HG03442 (cell line): ENCODE results near the gene FBXW12.

ENCODE experiments used
- ATAC-seq: cut with Tn5 transposase; IDR thresholded peaks from one replicate; pipeline ENCODE4 v1.9.1; 2021; ENCODE audit warnings: mild to moderate bottlenecking, moderate library complexity; ENCODE audit not compliant: unreplicated experiment

The FBXW12 gene

DNA sequence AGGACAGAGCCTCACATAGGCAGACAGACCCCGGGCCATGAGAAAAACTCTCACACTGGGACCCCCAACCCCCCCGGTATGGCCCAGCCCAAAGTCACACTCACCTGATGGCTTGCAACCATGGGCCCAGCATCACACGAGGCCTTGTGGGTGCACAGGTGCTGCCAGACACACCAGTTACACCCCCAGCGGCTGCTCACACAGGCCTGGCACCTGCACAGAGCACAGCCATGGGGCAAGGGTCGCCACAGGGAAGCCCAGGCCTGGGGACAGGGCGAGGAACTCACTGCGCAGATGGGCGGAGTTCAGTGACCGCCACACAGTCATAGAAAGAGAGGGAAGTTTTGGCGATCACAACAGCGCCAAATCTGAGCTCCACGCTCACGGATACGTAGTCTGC lies 48.5 kb downstream of the FBXW12 start:
- ATAC-seq: no peak

DNA sequence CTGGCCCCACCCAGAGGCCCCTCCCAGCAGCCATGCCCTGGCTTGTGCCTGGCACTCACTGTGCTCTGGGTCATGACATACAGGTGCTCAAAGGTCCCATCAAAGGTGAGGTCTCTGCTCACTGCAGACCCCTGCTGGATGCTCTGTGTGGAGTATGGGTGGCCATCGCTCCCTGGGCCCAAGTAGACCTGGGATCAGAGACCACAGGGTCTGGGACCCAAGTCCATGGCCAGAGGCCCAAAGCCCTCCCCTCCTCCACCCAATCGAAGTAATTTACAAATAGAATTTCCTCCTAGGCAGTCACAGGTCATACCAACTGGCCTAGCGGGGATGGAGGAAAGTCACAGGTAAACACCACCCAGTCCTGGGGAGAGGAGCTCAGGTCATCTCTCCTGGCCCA lies 50.3 kb downstream of the FBXW12 start:
- no peak for ATAC-seq

DNA sequence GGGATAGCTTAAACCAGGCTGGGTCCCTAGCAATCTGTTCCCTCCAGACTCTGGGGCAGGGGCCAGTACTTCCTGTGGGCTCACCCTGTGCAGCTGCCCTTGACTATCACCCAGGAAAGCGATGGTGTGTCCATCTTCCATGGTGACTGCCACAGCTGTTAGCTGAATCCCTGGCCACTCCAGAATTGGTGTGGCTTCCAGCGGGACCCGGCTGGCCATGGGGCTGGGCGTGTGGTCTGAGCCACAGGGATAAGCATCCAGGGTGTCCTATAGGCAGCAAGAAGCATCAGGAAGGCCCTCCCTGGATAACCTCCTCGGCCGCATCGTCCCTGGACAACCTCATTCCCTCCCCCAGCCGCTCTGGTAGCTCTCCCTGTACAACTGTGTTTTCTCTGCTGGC lies 50.7 kb downstream of the FBXW12 start:
- ATAC-seq: no peak

DNA sequence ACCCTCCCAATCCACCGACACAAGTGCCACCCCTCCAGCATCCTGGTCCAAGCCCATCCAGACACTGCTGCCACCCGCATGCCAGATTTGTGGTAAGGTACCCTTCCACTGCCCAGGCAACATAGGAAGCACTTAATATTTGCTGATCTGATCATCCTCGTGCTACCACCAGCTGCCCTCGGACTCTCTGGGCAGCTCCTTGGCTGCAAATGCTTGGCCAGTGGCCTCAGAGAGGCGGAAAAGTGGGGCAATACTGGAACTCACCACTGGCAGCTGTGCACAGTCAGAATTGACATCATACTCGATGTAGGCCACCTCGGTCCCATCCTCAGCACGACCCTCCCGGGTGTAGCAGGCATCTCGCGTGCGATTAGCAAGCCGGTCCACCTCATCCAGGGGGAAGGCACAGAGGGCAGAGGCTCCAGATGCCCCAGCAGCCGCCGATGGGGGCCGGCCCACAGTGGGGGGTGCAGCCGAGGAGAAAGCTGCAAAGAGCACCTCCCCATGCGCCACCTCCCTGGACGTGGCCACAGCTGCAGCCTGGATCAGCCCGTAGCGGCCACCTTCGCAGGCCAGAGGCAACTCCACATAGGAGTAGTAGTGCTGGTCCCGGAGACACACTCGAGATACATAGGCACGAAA lies 51.3 kb downstream of the FBXW12 start:
- ATAC-seq: no peak

DNA sequence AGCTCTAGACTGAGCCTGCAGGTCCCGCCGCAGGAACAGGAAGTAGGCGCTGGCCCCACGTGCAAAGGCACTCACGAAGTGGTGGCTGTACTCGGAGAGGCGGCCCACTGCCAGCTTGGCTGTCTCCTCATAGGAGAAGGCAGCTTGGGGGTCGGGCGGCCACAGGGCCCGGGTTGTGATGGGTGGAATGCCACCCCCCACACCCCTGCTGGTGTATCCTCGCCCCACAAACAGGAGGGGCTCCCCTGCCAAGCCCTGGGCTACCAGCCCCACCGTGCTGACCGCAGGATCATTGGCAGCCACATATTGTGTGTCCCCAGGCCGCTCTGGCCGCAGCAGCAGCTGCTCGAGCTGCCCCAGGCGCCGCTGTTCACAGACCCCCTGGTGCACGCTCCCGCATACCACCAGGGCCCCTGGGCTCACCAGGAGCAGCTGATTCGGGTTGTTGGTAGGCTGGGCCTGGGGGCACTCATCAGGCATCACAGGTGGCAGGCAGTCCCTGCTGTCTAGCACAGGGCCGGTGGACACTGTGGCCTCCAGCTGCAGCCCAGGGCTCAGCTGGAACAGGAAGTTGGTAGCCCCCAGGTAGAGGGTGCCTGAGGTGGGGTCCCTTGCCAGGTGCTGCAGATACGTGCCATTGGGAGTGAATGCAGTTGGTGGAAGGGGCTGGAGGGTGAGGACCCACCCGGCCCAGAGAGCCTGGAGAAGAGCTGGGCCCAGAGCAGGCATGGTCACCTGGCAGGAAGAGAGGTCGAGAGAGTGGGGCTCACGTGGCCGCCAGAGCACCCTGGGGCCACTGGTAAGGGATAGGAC lies 52.1 kb downstream of the FBXW12 start:
- ATAC-seq: no peak

DNA sequence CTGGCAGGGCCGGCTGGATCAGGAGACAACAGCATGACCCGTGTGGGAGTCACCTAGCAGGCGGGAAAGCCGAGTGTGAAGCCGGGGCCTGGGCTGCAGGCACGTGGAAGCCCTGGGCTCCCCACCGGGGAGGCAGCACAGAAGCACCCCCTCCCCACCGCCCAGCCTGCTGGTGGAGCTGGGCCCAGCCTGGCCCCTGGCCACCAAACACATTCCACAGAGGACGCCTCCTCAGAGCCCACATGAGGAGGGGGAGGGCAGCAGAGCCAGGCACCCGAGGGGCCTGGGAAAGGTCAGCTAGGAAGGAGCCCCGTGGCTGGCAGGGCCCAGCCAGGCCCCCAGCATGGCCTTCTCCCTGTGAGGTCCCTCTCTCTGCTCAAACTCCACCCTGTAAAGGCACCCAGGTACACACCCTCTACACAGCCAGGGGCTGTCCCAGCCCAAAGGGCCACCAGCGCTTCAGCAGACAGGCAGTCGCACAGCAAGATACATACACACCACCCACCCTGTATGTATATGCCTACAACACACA lies 53.3 kb downstream of the FBXW12 start:
- no peak for ATAC-seq

DNA sequence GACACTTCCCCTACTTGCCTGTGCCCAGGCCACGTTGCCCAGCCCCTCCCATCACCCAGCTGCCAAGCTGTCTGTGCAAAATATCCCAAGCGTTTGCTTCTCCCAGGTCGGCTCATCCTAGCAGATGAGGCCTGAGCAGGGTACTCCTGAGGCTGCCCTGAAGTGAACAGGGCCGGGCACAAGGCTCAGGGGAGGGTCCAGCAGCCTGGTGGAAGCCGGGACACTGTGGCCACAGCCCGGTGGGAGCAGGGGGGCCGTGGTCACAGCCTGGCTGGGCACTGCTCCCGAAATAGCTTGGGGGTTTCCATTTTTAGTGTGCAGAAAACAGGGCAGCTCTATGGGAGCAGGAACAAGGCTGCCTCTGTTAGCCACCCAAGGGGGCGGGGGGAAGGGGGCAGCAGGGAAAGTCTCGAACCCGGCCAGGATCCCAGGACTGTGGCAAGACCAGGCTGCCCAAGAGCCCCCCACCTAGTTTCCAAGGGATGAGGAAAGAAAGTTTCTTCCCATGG lies 54.4 kb downstream of the FBXW12 start:
- no peak for ATAC-seq

DNA sequence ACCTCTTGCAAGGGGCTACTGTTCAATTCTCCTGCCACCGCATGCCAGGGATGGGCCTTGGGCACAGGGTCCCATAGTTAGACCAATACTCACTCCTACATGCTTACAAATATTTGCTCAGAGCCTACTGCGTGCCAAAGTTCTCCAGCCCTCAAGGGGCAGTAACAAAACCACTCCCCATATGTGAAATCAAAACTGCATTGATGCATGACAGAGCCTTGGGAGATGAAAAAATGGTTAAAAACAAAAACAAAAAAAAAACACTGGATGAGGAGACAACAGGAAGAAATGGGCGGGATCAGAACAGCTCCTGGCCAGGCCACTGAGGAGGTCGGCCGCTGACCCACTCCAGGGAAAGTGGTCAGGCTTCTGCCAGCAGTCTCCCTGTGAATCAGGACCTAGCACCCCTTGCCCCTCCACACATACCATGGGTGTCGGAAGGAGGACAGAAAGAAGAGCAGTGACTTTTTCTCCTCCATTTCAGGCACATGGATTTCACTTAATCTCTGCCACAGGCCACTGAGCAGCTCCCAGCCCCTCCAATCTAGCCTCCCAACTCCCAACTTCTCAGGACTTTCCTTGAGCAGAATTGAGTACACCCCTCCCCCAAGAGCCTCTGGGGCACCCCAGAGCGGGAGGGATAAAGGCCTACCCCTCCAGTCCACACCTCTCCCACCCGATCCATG lies 55.1 kb downstream of the FBXW12 start:
- no peak for ATAC-seq

DNA sequence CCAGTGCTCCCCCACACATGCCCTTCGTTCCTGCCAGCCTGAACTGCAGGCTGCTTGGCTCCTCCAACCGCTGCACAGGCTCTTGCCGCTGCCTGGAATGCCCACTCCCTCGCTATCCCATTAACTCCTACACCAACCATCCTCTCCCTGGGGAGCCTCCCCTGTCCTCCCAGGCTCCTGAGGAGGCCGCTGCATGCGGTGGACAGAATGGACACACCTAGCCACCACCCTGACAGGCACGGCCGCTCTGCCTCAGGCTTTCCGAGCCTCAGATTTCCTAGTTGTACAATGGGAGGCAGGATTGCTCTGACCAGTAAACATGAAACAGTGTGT lies 55.6 kb downstream of the FBXW12 start:
- no peak for ATAC-seq

DNA sequence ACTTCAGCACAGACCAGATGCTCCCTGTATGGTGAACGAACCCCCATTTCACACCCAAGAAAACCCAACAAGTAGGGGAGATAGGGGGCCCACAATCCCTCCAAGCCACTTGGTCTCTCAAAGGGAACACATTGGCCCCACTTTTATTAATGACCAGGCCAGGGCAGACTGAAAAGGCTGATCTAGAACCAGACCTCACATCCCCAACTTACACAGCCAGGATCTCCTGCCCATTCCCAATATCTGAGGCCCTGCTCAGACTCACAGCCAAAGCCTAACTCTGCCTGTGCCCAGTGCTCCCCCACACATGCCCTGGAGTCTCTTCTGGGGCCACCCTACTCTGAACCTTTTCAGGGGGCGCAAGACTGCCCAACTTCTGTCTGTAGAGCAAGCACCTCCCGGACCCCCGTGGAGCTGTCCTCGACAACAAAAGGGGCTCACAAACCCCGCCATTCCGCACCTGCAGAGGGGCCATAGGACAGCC lies 56.1 kb downstream of the FBXW12 start:
- no peak for ATAC-seq

DNA sequence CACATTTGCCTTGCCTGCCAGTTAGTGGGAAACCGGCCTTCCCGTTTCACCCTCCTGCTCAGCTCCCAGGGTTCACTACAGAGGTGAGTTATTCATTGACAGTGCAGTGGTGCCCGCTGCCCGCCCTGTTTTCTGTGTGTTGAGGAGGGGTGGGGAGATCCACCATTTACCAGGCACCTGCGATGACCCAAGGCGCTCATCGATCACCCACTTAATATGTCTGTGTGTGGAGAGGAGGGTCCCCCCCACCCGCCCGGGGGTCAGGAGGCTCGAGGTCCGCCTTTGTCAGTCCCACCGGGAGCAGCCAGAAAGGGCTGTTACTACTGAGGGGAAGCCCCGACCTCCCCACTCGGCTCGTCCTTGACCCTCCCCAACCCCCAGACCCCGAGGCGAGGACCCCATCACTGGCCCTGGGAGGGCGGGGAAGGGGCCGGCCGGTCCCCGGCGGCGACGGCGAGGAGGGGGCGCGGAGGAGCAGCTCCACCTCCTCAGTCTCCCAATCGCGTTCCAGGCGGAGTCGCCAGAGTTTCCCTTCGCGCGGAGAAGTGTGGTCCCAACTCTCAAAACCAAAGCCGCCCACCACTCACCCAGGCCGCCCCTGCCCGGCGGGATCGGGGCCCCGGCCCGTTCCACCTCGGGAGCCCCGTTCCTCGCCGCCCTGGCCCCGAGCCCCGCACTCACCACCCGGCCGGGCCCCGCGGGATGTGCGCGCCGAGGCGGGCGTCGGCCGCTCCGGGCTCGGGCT lies 56.7 kb downstream of the FBXW12 start:
- ATAC-seq: no peak

DNA sequence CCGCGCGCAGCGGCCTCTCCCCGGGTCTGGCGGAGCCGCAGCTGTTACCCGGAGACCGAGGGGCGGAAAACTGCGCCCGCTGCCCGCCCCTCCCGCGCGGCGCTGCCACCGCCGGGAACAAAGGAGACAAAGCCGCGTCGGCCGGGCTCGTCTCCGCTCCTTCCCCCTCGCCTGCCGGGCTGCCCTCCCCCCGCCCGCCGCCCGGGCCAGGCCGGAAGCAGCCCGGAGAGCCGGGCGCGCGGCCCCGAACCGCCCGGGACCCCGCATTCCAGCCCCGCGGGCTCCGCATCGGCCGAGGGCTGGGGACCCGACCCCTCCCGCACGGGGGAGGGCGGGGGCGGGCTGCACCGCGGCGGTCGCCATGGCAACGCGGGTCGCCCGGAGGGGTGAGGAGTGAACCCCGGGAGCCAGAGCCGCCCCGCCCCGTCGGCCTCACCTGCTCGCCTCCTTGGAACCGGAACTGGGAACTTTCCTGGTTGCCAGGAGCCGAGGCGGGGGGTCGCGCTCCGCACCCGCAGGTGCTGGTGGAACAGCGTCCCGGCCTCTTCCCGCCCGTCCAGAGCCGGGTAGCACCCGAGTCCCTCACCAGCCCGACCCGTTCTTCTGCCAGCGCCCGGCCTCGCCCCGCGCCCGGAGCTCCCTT lies 57.4 kb downstream of the FBXW12 start:
- no peak for ATAC-seq

DNA sequence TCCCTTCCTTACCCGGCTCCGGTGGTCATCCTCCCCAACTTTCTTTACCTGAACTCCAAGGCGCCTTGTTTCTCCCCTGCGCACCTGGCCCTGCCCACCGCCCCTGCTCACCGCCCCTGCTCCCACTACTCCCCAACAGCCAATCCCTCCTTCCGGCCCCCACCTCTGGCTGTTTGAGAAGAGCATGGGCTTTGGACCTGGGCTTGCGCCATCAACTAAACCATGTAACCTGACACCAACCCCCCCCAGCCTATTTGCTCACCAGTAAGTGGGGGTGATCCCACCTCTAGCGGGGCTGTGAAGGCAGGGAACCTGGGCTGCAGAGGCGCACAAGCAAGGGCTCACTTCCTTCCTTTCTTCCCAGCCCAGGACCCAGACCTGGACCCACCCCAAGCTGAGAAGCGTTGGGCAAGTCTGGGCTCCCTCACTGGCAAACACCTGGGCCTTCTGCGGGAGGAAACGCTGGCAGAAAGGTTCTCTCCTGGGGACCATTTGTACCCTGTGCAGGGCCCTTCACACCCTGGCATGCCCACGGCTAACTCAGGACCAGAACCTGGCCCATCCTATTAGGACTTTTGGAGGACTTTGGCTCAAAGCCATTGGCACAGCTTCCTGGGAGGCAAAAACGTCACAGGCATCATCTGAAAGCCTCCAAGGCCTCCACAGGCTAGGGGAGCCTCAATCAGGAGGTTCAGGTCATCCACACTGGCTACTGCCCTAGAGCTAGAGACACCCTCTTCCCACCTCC lies 58.1 kb downstream of the FBXW12 start, which contains the start of gene PLXNB1:
PLXNB1 (minus strand) TSS at position 127 of the 748 bp plus-strand sequence. CDS start 5,475 bp downstream, outside the sequence.
- ATAC-seq: no peak

DNA sequence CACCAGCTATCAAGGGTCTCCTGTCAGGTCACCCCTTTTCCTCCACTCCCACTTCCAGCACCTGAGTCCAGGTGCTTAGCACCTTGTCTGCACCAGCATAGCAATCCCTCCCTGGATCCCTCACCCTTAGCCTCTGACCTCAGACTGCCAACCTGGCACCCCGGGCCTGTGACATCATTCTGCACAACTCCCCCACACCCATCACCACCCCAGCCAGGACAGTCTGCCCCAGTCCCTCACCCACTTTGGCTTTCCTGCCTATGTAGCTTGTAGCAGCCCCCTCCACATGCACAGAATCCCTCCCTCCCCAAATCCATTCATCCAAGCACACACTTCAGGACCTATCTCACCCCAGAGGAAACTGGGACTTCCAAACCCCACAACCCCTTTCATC lies 58.7 kb downstream of the FBXW12 start:
- no peak for ATAC-seq

DNA sequence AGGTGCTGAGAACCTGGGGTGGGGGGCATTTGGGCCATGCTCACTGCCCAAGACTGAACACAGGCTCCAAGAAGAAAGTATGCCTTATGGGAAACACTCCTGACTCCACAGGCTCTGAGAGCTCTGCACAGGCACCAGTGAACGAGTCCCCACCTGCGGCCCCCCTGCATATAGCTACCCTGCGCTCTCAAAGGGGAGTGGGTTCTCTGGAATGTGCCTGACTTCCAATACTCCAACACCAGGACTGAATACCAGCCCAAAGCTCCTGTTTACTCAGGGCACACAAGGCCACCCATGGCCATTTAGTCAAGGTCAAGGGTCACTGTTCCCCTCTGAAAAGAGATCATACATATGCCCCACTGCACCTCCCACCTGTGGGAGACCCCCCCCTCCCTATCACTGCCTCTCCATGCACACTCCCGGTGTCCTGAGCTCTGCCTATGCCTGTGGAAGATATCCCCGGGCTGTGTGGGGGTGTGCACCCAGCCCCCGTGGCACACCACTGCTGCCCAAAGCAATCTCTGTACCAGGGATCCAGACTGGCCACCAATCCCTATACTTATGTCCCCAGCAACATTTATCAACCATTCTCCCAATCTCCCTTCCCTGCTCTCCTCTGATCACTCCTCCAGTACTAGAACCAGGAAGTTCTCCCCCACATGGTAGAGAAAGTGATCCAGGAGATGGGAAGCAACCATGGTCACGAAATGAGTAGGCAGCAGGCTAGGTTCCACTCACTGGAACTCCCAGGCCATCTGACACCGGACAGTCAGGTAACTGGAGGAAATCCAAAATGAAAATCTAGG lies 59.4 kb downstream of the FBXW12 start:
- ATAC-seq: no peak

DNA sequence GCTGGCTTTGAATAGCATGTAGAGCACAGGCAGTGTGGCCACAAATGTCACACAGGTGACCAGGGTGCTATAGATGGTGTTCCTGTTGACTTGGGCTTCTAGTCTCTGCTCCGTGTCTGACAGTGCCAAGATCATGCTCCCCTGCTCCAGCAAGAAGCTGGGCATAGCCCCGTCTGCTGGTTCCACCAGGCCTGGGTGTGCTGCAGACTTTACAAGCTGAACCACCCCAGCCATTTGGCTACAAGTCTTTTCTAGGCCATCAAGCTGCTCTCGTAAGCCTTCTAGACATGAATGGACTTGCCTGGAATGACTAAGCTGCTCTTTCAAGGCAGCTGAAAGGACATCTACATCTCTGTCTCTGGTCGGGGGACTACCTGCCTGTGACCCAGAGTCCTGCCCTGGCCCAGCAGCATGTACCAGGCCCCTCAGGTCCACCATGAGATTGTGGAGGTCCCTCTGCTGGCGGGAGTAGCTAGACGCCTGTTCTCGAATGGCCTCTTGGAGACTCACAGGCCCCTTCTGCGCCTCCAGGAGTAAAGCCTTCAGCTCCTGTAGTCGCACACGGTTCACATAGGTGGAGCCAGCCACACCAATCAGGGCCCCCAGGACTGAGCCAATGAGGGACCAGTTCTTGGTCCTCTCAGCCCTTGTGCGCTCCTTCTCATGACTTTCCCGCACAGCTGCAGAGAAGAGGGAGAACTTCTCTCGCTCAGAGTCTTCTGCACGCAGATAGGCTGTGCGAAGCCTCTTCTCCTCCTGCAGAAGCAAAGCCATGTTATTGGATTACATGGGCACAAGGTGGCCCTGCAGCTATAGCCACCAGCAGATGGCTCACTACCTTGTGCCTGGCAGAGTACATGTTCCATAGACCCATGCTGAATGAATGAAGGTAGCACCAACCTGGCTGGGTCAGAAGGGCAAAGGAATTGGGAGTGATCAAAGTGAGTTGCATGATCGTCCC lies 60.7 kb downstream of the FBXW12 start:
- no peak for ATAC-seq

DNA sequence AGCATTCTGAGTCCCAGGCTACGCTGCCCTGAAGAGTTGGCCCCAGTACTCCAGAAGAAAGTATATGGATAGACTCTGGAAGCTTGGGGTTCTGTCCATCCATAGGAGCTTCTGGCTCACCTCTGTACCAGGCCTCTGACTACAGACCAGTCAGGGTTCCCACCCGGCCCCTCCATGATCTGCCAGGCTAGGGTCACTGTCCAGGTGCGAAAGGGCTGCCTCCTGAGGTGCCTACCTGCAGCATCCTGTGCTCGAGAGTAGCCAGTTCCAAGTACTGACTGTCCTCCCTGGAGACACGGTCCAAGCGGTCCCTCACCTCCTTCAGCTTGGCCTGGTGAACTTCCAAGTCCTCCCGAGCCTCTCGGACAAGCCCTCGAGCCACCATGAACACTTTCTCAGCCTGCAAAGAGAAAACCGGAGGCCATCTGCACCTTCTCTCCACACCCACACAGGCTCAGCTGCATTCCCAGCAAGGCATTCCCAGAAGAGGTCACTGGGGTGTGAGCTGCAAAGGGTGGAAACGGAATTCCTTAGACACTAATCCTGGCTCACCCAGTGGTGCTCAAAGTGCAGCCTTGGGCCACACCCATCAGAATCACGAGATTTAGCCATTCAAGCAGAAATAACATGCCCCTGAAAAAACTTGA lies 61.6 kb downstream of the FBXW12 start:
- no peak for ATAC-seq
